ENCODE measurements around the gene COL1A1.

COL1A1 gene

GRCh38 chr17:50201276-50201854 is at the start of gene COL1A1:
TSS of gene COL1A1 (minus strand) at chr17:50201631. CDS start at chr17:50201513, 118 bp downstream.
- DNase-seq, result no peak

- DNase-seq, result no peak
Measured at GRCh38 chr17:50248255-50248654, 46.8 kb upstream of the COL1A1 start.

- DNase-seq, result no peak
Measured at GRCh38 chr17:50244771-50245170, 43.3 kb upstream of the COL1A1 start.

- no peak for DNase-seq
Measured at GRCh38 chr17:50241431-50241830, 40.0 kb upstream of the COL1A1 start.

GRCh38 chr17:50240851-50241250 is 39.4 kb upstream of the COL1A1 start:
- no peak for DNase-seq

- no peak for DNase-seq
Measured at GRCh38 chr17:50239937-50240336, 38.5 kb upstream of the COL1A1 start.

- no peak for DNase-seq
Measured at GRCh38 chr17:50238601-50239280, 37.3 kb upstream of the COL1A1 start.

GRCh38 chr17:50237901-50238300 is 36.5 kb upstream of the COL1A1 start:
- no peak for DNase-seq

GRCh38 chr17:50234581-50234980 is 33.1 kb upstream of the COL1A1 start:
- DNase-seq, result no peak

- no peak for DNase-seq
Measured at GRCh38 chr17:50225701-50226240, 24.3 kb upstream of the COL1A1 start.

GRCh38 chr17:50222922-50223321 is 21.5 kb upstream of the COL1A1 start:
- DNase-seq, result no peak

- DNase-seq, result no peak
Measured at GRCh38 chr17:50221864-50222545, 20.6 kb upstream of the COL1A1 start.

- DNase-seq, result no peak
Measured at GRCh38 chr17:50221266-50221863, 19.9 kb upstream of the COL1A1 start.

GRCh38 chr17:50220811-50221210 is 19.4 kb upstream of the COL1A1 start:
- no peak for DNase-seq

- DNase-seq, result no peak
Measured at GRCh38 chr17:50219939-50220465, 18.6 kb upstream of the COL1A1 start.

- no peak for DNase-seq
Measured at GRCh38 chr17:50219342-50219741, 17.9 kb upstream of the COL1A1 start.

- no peak for DNase-seq
Measured at GRCh38 chr17:50218771-50219315, 17.4 kb upstream of the COL1A1 start.

GRCh38 chr17:50218071-50218759 is 16.8 kb upstream of the COL1A1 start:
- no peak for DNase-seq

- no peak for DNase-seq
Measured at GRCh38 chr17:50217591-50217990, 16.2 kb upstream of the COL1A1 start.

GRCh38 chr17:50214976-50215760 is 13.7 kb upstream of the COL1A1 start:
- DNase-seq, result no peak
